D341Med (cell line): ENCODE data around the gene POLDIP3.
"Not testable (repeated sequence)": the region's sequence is repeated elsewhere in the genome, so short reads cannot be mapped to it uniquely, and the experiment has no call there.

Experiments
- DNase-seq: peaks from one replicate; pipeline ENCODE4 v3.0.0; 2012; ENCODE audit warnings: low spot score

The POLDIP3 gene

DNA sequence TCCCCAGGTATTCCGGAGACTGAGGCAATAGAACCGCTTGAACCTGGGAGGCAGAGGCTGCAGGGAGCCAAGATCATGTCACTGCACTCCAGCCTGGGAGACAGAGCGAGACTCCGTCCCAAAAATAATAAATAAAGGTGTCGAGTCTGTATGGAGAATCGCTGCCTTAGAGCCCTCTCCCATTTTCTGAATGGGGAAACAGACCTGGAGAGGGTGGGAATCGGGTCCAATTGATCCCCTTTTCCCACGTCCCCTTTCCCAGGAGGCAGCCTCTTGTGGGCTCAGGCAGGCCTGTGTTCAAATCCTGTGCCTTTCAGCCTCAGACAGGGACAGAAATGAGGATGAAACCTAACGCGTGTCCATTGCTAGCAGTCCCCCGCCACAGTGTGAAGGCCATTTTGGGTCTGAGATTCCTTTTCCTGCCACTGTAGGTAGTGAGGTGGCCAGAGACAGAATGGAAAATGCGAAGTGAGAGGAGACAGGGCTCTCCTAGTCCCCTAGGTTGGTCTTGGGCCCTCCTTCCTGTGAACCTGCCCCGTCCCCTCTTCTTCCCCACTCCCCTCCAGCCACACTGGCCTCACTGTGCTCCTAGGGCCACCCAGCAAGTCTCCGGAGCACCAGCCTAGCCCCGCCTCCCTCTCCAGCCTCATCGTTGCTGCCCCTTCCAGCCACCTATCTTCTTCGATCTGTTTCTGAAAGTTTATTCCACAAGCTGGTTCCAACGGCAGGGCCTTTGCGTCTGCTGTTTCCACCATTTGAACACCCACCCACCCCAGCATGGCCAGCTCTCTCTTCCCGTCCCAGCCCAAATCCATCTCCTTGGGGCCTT lies 2.7 kb upstream of the POLDIP3 start:
- DNase-seq, result no peak

DNA sequence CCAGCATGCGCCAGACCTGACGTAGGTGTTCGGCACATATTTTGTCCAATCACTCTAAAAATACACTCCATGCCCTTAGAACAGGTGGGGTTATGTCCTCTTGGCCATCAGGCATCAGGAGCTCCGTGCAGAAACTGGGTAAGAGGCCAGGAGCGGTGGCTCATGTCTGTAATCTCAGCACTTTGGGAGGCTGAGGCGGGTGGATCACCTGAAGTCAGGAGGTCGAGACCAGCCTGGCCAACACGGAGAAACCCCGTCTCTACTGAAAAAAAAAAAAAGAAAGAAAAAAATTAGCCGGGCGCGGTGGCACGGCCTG lies 1.1 kb upstream of the POLDIP3 start:
- not testable (repeated sequence) for DNase-seq

DNA sequence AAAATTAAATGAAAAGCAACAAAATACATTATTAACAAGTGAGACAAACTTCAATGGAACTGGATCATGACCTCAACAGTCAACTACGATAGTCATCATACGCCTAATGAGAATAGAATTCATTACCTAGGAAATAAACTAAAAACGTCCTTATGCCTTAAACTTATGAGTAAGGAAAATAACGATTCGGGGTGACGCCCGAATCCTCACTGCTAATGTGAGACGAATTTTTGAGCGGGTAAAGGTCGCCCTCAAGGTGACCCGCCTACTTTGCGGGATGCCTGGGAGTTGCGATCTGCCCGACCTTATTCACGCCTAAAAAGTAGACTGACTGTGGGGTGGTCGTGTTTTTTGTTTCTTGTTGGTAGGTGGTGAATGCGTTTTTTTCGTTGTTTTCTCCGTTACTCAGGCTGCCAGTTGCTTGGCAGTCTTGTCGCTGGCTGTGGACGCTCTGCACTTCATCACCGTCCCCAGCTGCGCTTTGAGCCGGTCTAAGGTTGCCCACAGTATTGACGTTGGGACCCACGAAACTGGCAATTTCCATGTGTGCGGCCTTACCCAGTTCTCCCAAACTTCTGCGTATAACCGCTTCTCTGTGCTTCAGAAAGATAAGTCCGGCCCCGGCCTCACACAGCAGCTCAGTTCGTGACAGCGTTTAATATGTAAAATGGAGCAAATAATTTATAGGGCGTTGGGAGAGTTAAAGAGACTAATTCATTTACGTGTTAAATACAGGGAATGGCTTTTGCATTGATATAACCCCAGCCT lies 593 bp upstream of the POLDIP3 start:
- peak; percentile 85 for DNase-seq

- DNase-seq, result no peak
These were observed 796 bp downstream of the POLDIP3 start for GRCh38 chr22:42613872-42614301.

DNA sequence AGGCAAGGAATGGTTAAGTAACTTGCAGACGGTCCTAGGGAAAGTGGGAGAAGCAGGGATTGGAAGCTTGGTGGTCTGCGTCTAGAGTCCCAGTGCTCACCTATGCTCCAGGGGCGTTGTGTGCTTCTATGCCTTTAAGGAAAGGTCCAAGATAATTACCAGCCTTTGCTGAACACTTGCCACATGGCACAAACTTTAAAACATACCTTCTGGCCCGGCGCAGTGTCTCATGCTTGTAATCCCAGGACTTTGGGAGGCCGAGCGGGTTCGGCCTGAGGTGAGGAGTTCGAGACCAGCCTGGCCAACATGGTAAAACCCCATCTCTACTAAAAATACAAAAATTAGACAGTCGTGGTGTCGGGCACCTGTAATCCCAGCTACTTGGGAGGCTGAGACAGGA lies 2.3 kb downstream of the POLDIP3 start:
- DNase-seq, result no peak

- DNase-seq, result no peak
These were observed 3.6 kb downstream of the POLDIP3 start for GRCh38 chr22:42611051-42611450.

DNA sequence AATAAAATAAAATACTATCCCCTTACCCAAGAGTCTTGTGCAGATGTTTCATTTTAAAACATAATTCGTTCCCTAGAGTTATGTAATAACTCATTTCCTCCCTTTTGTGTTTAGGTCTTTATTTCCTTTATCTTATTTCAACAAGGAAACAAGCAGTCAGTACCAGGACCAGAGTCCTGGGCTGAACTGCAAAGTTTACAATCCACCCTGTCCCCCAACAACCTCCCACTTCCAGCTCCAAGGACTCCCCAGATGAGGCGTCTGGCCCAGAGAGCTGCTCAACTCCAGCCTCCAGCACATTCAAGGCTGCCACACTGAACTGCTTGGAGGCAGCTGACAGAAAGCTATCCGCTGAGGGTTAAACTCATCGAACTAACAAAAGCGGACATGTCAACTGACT lies 4.5 kb downstream of the POLDIP3 start:
- DNase-seq, result no peak

DNA sequence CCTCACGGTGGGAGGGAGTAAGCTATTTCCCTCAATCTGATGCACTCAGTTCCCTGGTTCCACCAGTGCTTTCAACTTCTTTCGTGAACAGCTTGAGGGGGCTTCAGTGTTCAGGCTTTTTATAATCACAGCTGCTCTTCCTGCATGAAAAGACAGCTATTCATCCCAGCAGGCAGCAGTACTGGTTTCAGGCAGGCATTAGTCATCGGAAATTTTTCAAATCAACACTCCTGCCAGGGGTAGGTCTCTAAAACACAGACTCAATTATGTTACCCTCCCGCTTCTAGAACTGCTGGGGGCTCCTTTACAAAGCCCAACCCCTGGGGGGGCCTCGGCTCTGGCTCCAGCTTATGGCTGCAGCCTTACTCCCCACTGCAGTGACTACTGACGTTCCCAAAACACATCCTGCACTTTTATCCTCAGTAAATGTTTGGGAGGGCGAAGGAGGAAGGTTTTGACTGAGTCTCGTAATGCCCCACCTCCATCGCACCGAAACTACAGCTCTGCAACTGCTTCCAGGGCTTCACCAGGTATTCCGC lies 5.8 kb downstream of the POLDIP3 start:
- DNase-seq, result no peak

DNA sequence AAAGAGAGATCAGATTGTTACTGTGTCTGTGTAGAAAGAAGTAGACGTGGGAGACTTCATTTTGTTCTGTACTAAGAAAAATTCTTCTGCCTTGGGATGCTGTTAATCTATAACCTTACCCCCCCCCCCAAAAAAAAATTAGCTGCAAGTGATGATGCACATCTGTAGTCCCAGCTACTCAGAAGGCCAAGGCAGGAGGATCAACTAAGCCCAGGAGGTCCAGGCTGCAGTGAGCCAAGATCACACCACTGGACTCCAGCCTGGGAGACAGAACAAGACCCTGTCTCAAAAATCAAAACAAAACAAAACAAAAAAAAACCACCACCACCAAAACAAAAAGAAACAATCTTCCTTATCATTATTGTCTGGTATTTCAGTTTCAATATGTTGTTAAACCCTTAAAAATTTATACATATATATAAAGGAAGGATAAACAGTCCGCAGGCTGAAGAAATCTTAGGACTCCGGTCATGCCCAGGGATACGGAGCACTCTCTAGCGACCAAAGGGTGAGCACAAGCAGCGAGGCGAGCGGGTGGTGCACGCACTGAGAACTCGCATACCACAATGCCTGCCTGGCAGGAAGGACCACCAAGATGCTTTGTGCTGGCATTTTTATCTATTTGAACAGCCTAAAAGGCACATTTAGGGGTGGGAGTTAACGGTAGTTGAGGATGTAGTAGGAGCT lies 6.4 kb downstream of the POLDIP3 start:
- DNase-seq, result no peak

- not testable (repeated sequence) for DNase-seq
These were observed 7.0 kb downstream of the POLDIP3 start for GRCh38 chr22:42607641-42608040.

GRCh38 chr22:42604403-42604802 lies 10.3 kb downstream of the POLDIP3 start:
- no peak for DNase-seq

DNA sequence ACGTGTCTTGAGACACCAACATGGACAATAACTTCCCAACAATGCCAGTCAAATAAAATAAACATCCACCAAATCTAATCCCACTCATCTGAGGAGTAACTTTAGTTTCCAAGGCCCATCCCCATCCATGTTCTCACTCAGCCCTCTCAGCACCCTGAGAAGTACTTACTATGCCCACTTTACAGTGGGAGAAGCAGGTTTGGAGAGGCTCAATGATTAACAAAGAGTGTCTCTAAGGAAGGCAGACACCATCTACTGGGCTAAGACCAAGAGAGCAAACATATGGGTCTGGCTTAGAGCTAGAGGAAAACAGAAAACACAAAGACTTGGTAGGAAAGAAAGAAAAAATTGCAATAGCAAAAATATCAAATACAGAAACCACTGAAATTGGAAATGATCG lies 11.3 kb downstream of the POLDIP3 start:
- DNase-seq, result no peak

- no peak for DNase-seq
These were observed 12.2 kb downstream of the POLDIP3 start for GRCh38 chr22:42602470-42602869.

- DNase-seq, result no peak
These were observed 12.7 kb downstream of the POLDIP3 start for GRCh38 chr22:42601879-42602465.

GRCh38 chr22:42596863-42597530 lies 17.7 kb downstream of the POLDIP3 start:
- no peak for DNase-seq

DNA sequence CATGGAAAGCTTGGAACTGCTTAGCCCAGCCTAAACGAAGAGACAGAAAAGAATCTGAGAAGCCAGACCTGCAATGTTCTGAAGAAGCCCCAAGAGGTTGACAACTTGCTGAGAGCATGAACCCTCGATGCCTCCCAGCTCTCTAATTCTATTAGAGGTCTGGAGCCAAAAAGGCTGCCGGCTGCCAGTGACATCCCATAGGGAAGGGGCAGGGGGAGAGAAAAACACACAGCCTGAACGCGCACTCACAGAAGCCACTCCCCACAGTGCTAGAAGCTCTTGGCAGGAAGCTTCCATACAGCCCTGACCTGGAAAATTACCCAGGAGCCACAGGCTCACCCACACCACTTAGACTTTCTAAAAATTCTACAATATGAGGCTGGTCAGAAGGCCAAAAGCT lies 18.3 kb downstream of the POLDIP3 start:
- DNase-seq, result no peak

DNA sequence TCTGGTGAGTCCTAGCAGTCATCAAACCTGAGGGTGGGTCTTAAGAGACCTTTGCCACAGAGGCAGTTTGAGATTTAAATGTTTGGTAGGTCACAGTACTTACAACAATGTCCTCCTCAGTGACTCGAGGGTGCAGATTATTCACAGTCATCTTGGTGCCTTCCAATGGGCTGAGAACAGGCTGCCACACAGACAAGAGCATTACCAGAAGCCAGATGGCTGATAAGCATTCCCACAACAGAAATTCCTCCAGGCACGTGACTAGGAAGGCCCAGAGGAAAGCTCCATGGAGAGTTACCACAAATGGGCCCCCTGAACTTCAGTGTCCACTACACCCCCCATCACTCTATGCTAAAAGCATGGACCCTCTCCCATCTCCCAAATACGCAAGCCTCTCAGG lies 19.2 kb downstream of the POLDIP3 start:
- peak; percentile 55 for DNase-seq

DNA sequence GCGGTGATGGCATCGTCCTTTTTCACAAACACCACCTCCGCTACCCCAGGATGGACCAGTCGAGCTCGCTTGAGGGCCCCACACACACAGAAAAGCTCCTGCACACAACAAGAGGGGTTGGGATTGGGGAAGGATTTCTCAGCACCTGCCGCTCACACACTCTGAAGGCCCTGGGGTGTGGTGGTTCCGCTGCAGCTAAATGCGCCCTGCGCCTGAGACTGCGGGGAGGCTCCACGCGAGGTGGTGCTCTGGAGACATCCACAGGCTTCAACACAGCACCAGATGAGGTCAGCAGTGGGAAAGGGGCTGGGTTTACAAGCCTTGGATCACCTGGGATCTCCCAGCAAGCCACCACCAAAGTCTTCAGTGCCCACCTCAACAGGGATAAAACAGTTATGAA lies 22.7 kb downstream of the POLDIP3 start:
- DNase-seq, result no peak

DNA sequence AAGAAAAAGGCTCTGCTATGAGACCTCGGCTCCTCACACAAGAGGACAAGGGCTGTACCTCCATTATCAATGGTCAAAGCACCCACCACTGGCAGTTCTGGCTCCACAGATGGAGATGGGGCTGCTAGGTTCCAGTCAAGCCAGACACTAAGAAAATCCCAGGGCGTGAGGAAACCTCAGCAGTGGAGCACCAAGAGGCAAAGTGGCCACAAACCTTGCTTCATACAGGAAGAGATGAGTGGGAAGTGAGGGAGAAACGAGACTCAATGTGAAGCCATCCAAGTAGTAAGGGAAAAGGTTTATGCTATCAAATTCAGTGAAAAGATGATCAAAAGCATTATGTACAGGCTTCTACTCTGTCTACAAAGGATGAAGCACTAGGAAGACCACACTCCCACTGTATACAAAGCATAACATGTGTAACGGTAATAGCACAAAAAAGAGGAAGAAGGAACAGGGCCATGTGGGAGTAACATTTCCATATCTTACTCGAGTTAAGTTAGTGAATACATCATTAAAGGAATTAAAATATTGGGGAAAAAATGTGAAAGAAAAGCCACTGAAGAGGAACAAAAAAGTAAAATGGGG lies 27.0 kb downstream of the POLDIP3 start:
- DNase-seq, result no peak

DNA sequence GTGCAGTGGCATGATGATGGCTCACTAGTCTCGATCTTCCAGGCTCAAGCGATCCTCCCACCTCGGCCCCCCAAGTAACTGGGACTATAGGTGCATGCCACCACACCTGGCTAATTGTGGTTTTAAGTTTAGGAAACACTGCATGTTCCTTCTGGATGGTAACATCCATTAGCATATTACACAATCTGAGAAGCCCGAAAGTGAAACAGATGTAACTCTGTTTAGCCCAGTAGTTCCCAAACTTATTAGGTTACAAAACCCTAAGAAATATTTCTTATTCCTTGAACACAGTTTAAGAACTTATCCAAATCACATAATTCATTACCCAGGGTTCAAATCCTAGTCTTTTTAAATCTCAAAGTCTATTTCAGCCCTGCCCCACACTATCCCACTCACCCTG lies 28.3 kb downstream of the POLDIP3 start:
- DNase-seq, result no peak

DNA sequence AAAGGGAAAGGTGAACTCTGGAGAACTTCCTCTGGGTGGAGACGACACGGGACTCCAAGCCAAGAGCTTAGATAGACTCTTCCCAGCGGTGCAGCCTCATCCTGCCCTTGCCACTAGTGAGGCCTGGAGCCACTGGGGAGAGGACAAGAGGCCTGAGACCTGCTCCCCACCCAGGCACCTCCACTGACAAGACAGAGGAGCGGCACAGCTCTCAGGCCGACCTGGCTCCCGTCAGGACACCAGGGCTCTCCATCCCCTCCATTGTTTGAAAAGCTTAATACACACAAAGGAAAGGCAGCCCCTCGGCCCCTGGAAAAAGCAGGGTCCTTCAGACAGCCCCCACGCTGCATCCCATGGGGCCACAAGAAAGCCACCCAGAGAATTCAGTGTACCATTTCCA lies 29.6 kb downstream of the POLDIP3 start:
- DNase-seq, result no peak
